ENCODE data around the gene TBCD.
"Not testable (repeated sequence)": the region's sequence is repeated elsewhere in the genome, so short reads cannot be mapped to it uniquely, and the experiment has no call there.

Gene TBCD

DNA sequence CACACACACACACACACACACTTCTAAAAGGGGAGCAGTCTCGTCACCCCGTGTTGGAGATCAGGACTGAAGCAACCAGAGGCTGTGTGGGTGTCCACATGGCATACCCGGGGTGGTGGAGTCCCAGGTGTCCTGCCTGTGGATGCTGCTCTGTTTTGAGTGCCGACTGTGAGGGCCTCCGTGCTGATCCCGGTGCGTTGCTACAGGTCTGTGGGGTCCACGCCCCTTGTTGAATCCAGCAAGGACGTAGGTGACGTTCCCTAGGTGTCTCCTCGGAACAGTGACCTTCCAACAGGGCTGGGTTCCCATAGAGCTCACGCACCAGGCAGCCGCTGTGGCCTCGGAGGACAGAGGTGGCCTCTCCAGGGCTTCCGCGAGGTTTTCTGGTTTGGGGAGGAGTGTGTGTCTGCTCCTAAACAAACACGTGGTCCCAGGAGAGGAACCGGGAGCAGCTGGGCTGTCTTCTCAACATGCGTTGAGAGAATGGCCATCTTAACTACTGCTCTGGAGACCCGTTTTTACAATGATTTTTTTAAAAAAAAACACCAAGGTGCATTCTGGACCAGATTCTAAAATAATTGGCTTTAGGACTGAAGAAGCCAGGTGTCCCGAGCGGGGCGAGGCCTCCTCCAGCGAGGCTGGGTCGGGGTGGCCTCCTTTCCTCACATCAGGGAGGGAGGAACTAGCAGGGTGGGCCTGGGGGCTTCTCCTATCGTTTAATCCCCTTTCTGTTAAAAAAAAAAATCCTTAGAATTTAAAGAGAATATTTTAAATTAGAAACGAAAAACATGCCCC is 188.6 kb downstream of the TBCD start:
- DNase-seq (ENCODE audit: low spot score), result no peak

DNA sequence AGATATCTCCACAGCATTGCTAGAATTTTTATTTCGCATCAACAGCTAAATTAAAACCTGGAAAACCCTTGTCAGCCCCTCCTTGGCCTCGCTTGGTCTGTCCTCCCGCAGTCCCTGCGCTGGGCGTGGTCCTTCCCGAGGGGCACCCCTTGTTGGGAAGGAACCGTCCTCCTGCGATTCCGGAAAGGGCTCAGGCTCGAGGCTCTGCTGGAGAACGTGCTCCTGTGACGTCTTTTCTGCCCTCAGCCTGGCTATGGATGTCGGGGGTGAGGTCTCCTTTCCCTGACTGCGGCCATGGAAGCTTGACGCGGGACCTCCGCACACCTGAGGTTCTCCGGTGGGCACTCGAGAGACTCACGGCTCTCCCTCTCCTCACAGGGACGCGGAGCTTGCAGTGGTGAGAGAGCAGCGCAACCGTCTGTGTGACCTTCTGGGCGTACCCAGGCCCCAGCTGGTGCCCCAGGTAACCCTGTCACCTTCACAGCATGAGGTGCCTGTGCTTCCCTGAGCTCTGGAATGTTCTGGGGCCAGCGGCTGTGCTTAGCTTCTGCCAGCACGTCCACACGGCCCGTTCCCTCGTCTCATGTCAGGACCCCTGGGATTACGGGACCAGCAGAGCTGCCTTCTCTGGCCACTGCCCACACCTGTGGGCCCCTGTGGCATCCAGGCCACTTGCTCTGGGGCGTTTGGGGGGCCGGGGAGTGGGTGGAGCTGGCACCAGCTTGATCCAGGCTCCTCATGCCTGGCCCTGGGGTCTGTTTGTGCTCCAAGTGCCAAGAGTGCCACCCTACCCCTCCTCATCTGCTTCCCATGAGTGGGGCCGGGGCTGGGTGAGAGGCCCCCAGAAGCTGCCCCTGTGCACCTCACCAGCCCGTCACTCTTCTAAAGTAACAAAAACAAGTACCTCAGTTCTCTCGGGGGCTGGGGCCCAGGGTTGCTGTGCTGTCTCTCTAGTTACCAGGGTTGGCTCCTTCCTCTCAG is 189.4 kb downstream of the TBCD start:
- no peak for DNase-seq (ENCODE audit: low spot score)

DNA sequence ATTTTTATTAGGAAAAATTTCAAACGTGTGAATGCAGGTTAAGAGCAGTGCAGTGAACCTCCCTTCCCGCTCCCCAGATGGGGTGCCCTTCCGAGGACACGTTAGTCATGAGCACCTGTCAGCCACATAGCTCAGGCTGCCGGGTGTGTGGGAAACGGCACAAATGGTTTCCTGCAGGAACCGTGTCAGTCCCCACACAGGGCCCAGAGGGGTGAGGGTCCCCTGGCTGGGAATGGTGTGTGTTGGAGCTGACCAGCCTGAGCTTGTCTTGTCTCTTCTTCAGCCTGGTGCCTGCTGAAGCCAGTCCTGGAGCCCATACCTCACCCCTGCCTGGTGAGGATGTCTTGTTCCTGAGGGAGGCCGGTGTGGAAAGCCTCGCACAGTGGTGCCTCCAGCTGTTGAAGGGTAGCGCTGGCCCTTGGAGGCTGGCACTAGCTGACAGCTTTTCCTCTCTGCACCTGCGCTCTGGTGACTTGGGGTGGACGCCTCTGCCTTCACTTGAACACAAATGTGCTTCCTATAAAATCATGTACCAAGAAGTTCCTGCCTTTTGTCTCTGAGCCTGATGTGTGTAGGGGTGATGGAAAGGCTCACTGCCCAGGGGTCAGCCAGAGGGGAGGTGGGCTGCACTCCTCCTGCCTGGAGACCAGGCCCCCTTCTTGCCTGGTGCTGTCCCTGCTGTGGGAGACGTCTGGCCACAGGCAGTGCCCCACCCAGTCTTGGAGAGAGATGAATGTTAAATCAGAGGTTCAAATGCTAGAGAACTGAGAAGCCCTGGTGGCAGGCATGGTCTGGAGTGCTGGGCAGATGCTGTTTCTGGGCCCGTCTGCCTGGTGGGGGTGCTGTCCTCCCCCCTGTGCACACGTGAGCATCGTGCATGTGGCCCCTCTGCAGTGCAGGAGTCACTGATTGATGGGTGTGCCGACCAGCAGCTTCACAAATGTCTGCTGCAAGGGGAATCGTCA is 190.6 kb downstream of the TBCD start:
- DNase-seq (ENCODE audit: low spot score), result no peak

DNA sequence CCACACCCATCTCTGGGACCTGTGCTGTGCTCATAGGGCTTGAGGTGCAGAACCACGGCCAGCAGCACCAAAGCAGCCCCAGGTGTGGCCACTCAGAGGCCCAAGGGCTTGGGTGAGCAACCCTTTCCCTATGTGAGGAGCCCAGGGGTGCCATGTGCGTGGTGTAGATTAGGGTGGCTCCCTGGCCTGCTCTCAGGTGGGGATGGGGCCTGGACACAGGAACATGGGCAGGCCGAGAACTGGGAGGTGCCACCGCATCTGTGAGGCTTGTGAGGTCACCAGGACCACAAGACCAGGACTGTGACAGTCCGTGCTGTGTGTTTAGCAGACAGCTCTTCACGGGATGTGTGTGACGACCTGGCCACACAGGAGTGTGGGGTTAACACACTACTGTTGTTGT is 191.5 kb downstream of the TBCD start:
- DNase-seq (ENCODE audit: low spot score), result no peak

DNA sequence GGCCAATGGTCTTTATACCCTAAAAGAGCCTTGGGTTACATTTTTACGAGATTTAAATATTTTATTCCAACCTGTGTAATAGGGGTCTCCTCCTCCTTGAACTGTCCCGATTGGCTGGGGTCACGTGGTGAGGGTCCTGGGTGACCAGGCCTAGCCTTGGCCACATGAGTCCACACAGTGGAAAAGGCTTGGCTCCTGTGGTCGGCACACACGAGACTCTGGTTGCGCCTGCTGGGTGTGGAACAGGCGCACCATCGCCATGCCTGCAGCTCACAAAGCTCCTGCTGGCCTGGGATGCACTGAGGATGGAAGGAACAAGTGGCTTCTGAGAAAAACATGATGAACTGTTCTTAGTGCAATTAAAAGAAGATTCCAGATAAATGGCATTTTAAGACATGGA is 191.9 kb downstream of the TBCD start:
- DNase-seq (ENCODE audit: low spot score), result no peak

DNA sequence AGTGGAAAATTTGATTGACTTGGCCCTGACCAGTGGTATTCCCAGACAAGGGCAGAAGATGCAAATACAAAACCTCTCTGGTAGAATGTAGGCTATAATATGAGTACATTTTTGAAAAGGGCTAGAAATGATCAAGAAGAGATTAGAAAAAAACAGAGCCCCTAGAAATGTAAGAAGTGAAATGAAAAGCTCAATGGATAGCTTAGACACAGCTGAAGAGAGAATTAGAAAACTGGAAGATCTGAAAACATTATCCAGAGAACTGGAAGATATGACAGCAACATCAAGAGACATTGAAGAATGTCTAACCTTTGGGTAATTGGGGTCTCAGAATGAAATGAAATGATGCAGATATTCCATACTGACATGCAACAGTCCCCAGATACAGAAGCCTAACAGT is 193.1 kb downstream of the TBCD start:
- DNase-seq (ENCODE audit: low spot score), result no peak

DNA sequence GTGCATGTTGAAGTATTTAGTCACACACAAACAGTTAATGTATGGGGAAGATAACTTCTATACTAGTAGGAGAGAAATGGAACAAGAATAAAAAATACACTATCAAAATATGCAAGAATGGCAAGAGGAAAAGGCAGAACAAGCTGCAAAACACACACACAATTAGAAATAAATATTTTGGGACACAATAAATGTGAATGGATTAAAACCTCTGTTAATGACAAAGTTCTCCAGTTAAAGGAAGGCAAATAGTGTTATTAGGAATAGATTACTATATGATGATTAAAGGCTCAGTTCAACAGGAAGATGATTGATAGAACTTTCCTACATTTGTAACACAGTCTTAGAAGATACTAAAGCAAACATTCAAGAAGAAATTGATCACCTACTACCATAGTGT is 194.2 kb downstream of the TBCD start:
- no peak for DNase-seq (ENCODE audit: low spot score)

DNA sequence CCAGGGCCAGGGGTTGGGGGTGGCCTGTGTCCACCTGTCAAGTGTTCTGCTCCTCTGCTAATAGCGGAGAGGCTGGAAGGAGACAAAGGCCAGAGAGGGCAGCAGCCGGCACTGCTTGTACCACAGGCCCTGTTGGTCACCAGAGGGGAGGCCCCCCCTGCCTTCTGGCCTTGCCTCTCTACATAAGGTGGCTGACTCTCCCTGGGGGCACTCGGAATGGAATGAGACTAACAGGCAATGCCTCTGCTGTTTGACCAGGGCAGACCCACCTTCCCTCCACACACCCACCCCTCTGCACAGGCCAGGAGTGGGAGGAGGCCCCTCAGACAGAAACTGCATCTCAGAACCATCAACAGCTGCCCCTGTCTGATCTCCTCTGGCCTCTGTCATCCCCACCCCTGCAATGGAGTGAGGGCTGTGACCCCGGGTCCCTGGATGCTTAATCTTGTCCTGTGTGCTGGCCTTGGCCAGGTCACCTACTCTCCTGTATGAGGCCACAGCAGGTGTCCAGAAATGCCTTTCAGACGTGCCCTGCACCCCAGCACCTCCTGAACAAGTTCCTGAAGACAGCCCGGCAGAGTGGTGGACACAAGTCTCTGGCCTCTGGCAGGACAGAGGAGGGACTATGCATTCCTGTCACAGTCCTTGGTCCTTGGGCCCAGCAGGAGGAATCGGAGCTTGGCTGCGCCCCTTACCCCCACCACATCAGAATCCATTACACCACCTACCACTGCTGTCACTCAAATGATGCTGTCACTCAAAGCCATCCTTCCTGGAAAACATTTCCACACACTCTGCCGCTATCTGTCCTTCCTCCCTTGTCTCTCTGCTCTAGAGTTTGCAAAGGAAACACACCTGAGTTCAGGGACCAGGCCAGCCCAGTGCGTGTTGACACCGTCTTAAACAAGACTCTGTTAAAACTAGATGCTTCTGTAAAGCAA is 195.5 kb downstream of the TBCD start:
- DNase-seq (ENCODE audit: low spot score), result no peak

DNA sequence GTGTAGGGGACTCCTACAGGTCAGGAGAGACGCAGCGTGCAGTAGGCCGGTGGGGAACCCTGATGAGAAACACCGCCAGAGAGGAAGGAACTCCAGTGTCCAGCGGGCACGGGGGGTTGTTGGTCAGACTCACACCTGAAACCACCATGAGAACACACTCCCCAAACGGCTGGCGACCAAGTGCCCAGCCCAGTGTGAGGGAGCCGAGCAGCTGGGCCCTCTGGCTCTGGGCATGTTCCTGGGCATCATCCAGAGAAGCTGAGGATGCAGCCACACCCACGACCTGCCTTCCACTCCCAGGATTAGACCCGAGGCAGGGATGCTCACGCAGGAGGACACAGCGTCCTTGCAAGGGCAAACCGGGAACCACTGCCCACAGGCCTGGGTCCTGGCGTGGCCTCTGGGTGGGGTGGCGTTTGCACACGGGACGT is 196.2 kb downstream of the TBCD start:
- no peak for DNase-seq (ENCODE audit: low spot score)

DNA sequence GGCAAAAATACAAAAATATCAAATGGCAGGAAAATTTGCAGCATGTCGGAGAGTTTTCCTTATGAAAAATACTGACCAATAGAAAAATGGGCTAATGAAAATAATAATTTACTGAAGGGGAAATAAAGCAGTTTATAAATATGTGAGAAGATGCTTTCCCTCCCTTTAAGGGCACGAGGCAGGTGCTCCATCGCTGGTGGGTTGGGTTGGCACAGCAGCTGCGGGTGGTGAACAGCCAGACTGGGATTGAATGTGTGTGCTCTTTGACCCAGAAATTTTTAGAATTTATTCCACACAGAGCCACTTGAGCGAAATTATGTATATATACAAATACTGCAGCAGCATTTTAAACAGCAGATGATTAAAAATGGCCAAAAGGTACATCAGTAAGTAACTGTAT is 197.1 kb downstream of the TBCD start:
- no peak for DNase-seq (ENCODE audit: low spot score)

DNA sequence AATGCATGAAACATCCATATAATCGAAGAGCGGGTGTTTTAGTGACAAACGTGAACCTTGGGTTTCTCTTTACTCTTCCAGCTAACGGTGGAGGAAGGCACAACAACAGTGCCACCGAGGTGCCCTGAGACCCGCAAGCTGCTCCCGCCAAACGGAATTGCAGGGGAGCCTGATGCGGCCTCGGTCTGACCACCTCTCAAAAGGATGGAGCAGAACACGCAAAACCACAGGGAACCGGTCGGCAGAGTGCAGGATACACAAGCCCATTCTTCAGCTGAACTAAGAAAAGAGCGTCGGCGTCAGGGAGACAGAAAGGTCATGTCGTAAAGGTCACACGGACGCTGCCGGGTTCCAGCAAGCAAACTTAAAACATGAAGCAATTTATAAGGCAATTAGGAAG is 197.5 kb downstream of the TBCD start:
- no peak for DNase-seq (ENCODE audit: low spot score)

DNA sequence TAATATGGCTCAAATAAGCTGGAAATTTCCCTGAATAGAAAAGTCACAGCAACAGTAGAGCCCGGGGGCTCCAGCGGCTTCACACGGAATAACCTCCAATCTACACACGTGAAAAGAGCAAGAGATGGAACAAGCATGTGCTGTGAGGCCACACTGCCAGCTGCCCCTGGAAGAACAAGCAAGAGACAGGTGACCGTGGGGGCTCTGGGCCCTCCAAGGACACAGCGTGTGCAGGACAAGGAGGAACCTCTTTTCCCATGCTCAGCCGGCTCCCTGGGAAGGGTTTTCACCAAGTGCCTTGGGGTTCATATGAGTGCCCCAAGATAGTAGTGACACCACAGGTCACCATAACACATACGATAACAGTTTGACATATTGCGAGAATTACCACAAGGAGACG is 198.1 kb downstream of the TBCD start:
- no peak for DNase-seq (ENCODE audit: low spot score)

DNA sequence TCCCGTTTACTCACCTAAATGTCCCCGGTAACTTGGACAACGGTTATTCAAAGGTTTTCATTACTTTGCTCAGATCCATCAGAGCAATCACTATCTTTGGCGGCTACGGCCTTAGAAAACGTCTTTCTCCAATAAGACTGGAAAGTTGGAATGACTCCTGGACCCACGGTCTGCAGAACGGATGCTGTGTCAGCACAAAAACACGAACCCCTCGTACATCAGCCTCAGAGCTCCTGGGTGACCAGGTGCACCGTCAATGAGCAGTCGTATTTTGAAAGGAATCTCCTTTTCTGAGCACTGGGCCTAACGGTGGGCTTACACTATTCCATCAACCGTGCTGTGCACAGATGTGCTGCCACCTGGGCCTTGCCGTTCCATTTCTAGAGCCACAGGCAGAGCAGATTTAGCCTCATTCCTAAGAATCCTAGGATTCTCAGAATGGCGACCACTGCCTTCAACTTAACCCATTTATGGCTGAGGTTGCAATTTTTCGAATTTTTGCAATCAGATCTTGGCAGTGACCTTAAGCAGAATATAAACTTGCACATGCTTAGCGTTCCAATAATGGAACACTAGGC is 198.7 kb downstream of the TBCD start:
- no peak for DNase-seq (ENCODE audit: low spot score)

DNA sequence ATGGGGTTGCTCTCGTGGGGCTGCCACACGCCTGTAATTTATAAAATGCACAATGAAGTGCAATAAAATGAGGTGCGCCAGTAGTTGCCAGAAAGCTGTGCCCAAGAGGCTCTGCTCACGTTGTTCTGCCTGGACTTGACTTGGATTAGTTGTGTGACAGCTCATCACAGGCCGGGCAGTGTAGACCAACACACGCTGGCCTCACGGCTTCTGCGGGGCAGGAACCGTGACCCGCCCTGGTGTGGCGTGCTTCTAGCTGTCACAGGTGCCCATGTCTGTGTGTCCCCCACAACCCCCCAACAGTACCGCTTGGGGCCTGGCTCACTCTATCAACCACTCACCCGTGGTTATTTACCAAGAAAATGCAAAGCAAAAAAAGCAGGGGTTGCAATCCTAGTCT is 200.2 kb downstream of the TBCD start:
- DNase-seq (ENCODE audit: low spot score), result no peak

DNA sequence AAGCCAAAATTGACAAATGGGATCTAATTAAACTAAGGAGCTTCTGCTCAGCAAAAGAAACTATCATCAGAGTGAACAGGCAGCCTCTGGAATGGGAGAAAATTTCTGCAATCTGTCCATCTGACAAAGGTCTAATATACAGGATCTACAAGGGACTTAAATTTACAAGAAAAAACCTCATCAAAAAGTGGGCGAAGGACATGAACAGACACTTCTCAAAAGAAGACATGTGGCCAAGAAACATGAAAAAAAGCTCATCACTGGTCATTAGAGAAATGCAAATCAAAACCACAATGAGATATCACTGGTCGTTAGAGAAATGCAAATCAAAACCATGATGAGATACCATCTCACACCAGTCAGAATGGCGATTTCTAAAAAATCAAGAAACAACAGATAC is 203.2 kb downstream of the TBCD start:
- DNase-seq (ENCODE audit: low spot score), result not testable (repeated sequence)

DNA sequence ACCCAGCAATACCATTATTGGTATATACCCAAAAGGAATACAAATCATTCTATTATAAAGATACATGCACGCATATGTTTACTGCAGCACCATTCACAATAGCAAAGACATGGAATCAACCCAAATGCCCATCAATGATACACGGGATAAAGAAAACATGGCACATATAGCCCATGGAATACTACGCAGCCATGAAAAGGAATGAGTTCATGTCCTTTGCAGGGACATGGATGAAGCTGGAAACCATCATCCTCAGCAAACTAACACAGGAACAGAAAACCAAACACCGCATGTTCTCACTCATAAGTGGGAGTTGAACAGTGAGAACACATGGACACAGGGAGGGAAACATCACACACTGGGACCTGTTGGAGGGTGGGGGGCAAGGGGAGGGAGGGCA is 203.8 kb downstream of the TBCD start:
- DNase-seq (ENCODE audit: low spot score), result not testable (repeated sequence)

DNA sequence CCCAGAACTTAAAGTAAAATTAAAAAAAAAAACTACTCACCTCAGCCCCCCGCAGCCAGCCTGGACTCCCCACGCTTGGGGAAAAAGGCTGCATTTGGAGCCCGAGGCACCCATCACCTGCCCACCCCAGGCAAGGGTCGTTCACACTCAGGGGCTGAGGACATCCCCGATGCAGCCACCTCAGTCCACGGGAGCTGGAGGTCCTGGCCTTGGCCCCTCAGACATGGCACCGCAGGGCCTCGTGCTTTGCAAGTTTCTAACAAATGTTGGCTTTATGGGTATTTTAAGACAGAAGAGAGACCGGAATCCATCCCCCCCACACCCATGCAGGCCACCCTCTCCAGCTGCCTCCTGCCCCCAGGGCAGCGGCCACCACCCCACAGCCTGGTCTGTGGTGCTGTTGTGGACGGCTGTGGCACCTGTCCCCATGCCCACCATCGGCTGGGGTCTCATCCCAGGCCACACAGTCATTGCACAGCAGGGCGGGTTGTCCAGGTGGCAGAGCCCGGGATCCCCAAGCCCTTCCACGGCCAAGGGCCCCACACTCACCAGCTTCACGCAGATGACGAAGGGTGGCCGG is 204.4 kb downstream of the TBCD start:
- no peak for DNase-seq (ENCODE audit: low spot score)

DNA sequence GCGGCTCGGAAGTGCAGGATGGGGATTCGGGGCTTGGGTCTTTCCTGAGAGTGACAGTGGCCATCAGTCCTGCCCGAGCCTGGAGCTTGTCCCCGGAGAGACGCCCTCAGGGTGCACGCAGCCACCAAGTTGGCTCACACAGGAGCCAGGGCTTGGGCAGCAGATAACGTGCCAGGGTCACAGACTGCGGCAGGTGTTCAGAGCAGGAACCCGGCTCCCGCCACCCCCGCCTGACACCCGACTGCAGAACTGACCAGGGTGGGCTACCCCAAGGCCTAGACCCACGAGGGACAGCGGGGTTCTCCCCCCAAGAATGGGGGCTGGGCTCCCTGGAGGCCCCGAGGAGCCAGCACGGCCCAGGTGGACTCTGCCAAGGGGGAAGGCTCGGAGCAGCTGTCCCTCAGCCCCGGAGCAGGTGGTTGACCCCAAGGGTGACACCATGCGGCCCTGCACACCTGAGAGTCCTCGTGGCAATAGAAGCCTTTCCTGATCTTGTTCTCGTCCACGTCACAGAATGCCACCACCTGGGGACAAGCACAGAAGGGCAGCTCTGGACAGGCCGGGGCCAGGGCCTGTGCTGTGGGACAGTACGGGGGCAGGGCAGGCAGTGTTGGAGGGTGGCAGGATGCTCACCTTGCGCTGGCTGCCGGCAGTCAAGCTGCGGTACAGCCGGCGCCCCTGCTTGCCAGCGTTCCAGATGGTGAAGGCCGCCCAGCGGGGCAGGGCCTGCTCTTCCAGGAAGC is 205.0 kb downstream of the TBCD start:
- no peak for DNase-seq (ENCODE audit: low spot score)

DNA sequence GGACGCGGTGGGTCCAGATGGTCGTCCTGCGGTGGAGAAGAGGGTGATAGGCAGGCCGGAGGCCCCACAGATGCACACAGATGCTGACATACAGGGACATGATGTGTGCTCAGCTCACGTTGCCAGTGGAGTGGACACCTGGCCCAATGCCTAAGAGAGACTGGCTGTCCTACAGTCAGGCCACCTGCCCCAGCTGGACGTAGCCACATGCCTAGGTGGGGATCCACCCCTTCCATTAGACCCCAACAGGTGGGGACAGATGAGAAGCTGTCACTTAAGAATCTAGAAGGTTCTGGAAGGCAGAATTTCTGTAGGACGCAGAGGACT is 205.6 kb downstream of the TBCD start:
- DNase-seq (ENCODE audit: low spot score), result no peak

All from COLO829 (cell line).